SU-DHL-6 (cell line): ENCODE measurements around the gene FANCD2.

ENCODE experiments used
- EZH2phosphoT487 ChIP-seq: fragments of 200-600 bp; sonication (generic), shearing (Covaris generic); conservative IDR thresholded peaks from 2 replicates; pipeline ENCODE4 v1.6.1; 2018; ENCODE audit warnings: mild to moderate bottlenecking, antibody characterized with exemption, low read length, moderate library complexity, mixed read lengths
- TF ChIP-seq, protein P1 (sequence below): fragments of 200-600 bp; sonication (generic); IDR thresholded peaks from one replicate; pipeline ENCODE4 v1.5.1; 2017; ENCODE audit warnings: antibody characterized with exemption, mild to moderate bottlenecking, low read length, moderate library complexity; ENCODE audit not compliant: insufficient read depth, poor library complexity, severe bottlenecking

- TF ChIP-seq, protein P1, sequence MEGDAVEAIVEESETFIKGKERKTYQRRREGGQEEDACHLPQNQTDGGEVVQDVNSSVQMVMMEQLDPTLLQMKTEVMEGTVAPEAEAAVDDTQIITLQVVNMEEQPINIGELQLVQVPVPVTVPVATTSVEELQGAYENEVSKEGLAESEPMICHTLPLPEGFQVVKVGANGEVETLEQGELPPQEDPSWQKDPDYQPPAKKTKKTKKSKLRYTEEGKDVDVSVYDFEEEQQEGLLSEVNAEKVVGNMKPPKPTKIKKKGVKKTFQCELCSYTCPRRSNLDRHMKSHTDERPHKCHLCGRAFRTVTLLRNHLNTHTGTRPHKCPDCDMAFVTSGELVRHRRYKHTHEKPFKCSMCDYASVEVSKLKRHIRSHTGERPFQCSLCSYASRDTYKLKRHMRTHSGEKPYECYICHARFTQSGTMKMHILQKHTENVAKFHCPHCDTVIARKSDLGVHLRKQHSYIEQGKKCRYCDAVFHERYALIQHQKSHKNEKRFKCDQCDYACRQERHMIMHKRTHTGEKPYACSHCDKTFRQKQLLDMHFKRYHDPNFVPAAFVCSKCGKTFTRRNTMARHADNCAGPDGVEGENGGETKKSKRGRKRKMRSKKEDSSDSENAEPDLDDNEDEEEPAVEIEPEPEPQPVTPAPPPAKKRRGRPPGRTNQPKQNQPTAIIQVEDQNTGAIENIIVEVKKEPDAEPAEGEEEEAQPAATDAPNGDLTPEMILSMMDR = no peak
- TF ChIP-seq EZH2phosphoT487 = no peak
These were observed 90.7 kb downstream of the FANCD2 start for GRCh38 chr3:10116928-10117327.
